Nephron (organoid): Measurements from ENCODE around the gene HIPK4.

Source experiments
- H3K27ac Mint-ChIP-seq, 3 experiments: 2 replicates each; pipeline ENCODE4 v1.8.0; 2020; ENCODE audit warnings: mixed read lengths in 3 of 3, mild to moderate bottlenecking in 2 of 3, moderate library complexity in 1 of 3
- H3K27me3 Mint-ChIP-seq: 2 replicates; pipeline ENCODE4 v1.8.0; 2021; ENCODE audit warnings: low read depth, mild to moderate bottlenecking, moderate library complexity, mixed read lengths
- H3K36me3 Mint-ChIP-seq: 2 replicates; pipeline ENCODE4 v1.8.0; 2020; ENCODE audit warnings: low read depth, mixed read lengths
- H3K4me1 Mint-ChIP-seq: 2 replicates; pipeline ENCODE4 v1.8.0; 2020; ENCODE audit warnings: mixed read lengths
- H3K4me3 Mint-ChIP-seq, 3 experiments: 2 replicates each; pipeline ENCODE4 v1.8.0; 2020; ENCODE audit warnings: mild to moderate bottlenecking in 3 of 3, mixed read lengths in 3 of 3, moderate library complexity in 2 of 3
- H3K9me3 Mint-ChIP-seq: 2 replicates; pipeline ENCODE4 v1.8.0; 2020; ENCODE audit warnings: mixed read lengths
- TF ChIP-seq, protein P1 (sequence below), 3 experiments: fragments of 200-600 bp; sonication (generic); IDR thresholded peaks; one replicate each; pipeline ENCODE4 v1.5.0; 2021; ENCODE audit warnings: antibody characterized with exemption in 3 of 3; ENCODE audit not compliant: unreplicated experiment in 3 of 3

HIPK4 gene

DNA sequence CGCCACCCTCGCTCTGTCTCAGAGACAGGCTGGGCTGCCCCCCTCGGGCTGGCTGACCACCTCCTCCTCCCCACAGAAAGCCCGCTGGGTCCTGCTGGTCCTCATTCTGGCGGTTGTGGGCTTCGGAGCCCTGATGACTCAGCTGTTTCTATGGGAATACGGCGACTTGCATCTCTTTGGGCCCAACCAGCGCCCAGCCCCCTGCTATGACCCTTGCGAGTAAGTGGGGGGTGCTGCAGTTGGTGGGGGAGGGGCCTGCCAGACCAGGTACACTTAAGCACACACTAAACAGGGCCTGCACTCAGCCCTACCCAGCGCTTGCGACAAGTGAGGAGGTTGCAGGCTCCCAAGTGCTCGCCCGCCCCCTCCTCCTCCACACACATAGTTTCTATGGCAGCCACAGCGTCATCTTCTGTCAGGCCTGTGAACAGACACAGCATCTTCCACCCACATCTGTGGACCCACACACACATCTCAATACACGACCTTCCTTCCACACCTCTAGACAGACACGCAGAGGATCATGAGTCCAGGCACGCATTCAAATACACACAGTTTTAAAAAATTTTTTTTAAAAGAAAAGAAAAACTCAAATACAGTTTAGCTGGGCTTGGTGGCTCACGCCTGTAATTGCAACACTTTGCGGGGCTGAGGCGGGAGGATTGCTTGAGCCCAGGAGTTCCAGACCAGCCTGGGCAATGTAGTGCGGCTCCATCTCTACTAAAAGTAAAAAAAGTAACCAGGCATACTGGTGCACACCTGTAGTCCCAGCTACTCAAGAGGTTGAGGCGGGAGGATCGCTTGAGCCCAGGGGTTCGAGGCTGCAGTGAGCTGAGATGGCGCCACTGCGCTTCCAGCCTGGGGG is 23.1 kb downstream of the HIPK4 start:
- Mint-ChIP-seq H3K9me3 (no peaks in the 10 kb centered on the region), H3K27me3 (no peaks in the 10 kb centered on the region), H3K4me1 (peaks cover 42% of the 10 kb centered on the region), H3K27ac (peak overlapping the region; percentile 79 to 93 (median 81)), H3K36me3 (peaks cover 27% of the 10 kb centered on the region), H3K4me3 (peak overlapping the region; percentile 83 to 89 (median 88))
- TF ChIP-seq, protein P1, sequence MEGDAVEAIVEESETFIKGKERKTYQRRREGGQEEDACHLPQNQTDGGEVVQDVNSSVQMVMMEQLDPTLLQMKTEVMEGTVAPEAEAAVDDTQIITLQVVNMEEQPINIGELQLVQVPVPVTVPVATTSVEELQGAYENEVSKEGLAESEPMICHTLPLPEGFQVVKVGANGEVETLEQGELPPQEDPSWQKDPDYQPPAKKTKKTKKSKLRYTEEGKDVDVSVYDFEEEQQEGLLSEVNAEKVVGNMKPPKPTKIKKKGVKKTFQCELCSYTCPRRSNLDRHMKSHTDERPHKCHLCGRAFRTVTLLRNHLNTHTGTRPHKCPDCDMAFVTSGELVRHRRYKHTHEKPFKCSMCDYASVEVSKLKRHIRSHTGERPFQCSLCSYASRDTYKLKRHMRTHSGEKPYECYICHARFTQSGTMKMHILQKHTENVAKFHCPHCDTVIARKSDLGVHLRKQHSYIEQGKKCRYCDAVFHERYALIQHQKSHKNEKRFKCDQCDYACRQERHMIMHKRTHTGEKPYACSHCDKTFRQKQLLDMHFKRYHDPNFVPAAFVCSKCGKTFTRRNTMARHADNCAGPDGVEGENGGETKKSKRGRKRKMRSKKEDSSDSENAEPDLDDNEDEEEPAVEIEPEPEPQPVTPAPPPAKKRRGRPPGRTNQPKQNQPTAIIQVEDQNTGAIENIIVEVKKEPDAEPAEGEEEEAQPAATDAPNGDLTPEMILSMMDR (IDR thresholded peaks at IDR 0.05; ENCODE audit: unreplicated experiment in 3 of 3) = peak; percentile 7 to 32 (median 24)

DNA sequence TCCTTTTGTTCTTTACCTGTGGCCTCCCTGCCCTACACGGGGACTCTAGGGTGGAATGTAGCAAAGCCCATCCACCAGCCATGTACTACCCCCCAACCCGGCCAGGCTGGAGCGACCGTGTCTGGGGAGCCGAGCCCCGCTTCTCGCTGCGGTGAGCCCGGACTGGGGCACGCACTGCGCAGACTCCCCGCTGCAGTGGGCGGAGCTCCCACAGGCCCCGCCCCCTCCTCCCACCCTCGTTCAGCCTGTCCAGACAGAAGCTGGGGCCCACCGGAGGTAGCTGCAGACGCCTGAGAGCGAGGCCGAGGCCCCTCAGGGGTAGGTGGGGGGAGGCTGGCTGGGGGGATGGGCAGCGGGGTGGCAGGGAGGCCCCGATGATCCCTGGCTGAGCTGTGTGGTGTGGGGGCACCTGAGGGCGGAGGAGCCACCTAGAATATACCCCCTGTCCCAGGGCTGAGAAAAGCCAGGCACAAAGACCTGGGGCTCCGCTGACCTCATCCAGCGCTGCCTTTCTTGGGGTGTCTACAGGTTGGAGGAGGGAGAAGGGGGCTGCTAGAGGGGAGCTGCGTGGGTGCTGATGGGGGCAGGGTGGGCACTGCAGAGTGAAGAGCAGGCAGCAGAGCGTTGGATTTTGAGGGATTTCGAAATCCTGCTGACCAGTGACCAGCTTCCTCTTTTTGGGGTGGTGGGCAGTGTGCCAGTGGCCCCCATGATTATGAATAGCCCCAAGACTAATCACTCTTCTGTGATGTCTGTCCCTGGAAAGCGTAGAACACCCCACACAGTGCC is 24.2 kb downstream of the HIPK4 start:
- TF ChIP-seq, protein P1 (IDR thresholded peaks at IDR 0.05; ENCODE audit: unreplicated experiment in 3 of 3) = no peak
- H3K9me3 Mint-ChIP-seq = no peaks in the 10 kb centered on the region
- peaks cover 41% of the 10 kb centered on the region for H3K4me1 Mint-ChIP-seq
- no peaks in the 10 kb centered on the region for H3K27me3 Mint-ChIP-seq
- peak overlapping the region; percentile 83 to 89 (median 88) for H3K4me3 Mint-ChIP-seq
- H3K36me3 Mint-ChIP-seq = peaks cover 17% of the 10 kb centered on the region
- H3K27ac Mint-ChIP-seq = peak overlapping the region; percentile 81 to 93 (median 87)

DNA sequence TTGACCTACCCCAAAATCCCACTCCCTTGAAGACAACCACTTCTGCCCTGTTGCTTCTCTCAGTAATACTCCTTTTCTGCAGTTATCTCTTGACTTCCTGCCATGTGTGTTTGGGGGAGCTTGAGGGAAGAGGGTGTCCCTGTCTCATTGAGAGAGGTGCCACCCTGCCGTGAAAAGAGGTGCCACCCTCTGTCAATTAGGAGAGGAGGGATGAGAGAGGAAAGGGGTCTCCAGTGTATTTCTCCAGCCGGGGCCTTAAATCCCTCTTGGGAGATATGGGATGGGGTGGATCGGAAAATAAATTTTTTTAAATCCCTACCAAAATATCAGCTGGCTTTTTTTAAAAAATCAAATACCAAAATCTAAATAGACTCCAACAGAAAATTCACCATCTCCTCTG is 25.0 kb downstream of the HIPK4 start:
- Mint-ChIP-seq H3K27me3 (no peaks in the 10 kb centered on the region), H3K4me1 (peaks cover 36% of the 10 kb centered on the region), H3K9me3 (no peaks in the 10 kb centered on the region), H3K4me3 (peak overlapping the region; percentile 83 to 89 (median 88)), H3K27ac (peak overlapping the region; percentile 81 to 93 (median 87)), H3K36me3 (peaks cover 9% of the 10 kb centered on the region)
- TF ChIP-seq, protein P1 (IDR thresholded peaks at IDR 0.05; ENCODE audit: unreplicated experiment in 3 of 3) = no peak

DNA sequence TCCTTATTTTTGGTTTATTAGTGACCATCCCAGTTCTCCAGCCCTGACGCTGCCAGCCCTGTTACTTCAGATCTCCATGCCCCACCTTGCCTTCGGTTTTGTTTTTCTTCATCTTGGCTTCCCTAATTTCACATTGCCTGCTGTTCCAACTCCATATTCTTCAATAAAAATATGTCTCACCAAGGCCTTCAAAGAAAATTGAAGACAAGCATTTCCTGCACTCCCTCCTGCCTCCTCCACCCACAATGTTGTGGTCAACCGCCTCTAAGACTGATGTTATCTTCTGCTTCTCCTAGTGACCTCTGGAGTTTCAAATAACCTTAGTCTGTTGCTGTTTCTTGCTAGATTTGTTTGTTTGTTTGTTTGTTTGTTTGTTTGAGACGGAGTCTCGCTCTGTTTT is 26.9 kb downstream of the HIPK4 start:
- Mint-ChIP-seq H3K4me3 (peak overlapping the region in 1 of 3 experiments; percentile 44), H3K9me3 (no peaks in the 10 kb centered on the region), H3K36me3 (peaks cover 8% of the 10 kb centered on the region), H3K27me3 (no peaks in the 10 kb centered on the region), H3K4me1 (peaks cover 33% of the 10 kb centered on the region), H3K27ac (peak overlapping the region; percentile 28 to 64 (median 51))
- TF ChIP-seq, protein P1 (IDR thresholded peaks at IDR 0.05; ENCODE audit: unreplicated experiment in 3 of 3) = no peak

DNA sequence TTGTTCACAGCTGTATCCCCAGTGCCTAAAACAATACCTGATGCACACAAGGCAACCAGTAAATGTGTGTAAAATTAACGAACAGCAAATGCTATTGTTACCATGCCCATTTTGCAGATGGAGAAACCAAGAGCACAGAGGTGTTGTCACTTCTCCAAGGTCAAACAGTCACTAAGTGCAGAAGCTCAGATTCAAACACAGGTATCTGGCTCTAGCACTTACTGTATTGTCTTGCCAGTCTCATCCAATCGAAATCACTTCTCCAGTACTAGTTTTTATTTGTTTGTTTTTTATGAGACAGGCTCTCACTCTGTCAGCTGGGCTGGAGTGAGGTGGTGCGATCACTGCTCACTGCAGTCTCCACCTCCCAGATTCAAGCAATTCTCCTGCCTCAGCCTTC is 27.8 kb downstream of the HIPK4 start:
- Mint-ChIP-seq H3K4me1 (peaks cover 30% of the 10 kb centered on the region), H3K27ac (peak overlapping the region in 1 of 3 experiments; percentile 77), H3K4me3 (no peak overlapping the region), H3K9me3 (no peaks in the 10 kb centered on the region), H3K27me3 (no peaks in the 10 kb centered on the region), H3K36me3 (peaks cover 7% of the 10 kb centered on the region)
- TF ChIP-seq, protein P1 (IDR thresholded peaks at IDR 0.05; ENCODE audit: unreplicated experiment in 3 of 3) = no peak
